CD4-positive, alpha-beta T cell treated with Interleukin-17A for 4 hours (primary cell): ENCODE measurements around the gene AFDN.
"Not testable (repeated sequence)": the region's sequence is repeated elsewhere in the genome, so short reads cannot be mapped to it uniquely, and the experiment has no call there.

Source experiments
- DNase-seq: peaks from one replicate; pipeline ENCODE4 v3.0.0-alpha.2; 2020; ENCODE audit warnings: mixed read lengths

AFDN gene

GRCh38 chr6:167960579-167960978 is 133.9 kb downstream of the AFDN start:
- DNase-seq: no peak

GRCh38 chr6:167962711-167963110 is 136.0 kb downstream of the AFDN start:
- no peak for DNase-seq

- no peak for DNase-seq
Observed at GRCh38 chr6:167963589-167964057, 136.9 kb downstream of the AFDN start.

- DNase-seq: no peak
Observed at GRCh38 chr6:167965592-167966539, 139.2 kb downstream of the AFDN start.

- DNase-seq: no peak
Observed at GRCh38 chr6:167966540-167966905, 139.8 kb downstream of the AFDN start.

GRCh38 chr6:167968091-167968490 is 141.4 kb downstream of the AFDN start:
- DNase-seq: no peak

- DNase-seq: no peak
Observed at GRCh38 chr6:167970230-167970629, 143.5 kb downstream of the AFDN start.

DNA sequence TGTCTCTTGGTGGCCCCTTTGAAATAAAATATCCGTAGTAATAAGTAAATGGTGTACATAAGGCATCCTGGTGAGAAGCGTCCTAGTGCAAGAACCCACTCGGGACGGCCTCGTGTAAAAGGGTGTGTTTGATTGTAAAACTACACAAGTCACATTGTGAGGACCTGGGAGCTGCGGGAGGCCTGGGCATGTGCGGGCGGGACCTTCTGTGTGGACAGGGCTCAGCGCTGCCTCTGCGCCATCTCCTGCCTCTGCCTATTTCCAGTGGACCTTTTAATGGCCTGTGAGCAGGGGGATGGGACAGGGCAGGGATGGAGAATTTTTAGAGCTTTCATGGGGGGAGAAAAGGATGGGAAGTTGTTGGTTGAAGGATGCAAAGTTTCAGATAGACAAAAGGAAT is 145.5 kb downstream of the AFDN start:
- no peak for DNase-seq

DNA sequence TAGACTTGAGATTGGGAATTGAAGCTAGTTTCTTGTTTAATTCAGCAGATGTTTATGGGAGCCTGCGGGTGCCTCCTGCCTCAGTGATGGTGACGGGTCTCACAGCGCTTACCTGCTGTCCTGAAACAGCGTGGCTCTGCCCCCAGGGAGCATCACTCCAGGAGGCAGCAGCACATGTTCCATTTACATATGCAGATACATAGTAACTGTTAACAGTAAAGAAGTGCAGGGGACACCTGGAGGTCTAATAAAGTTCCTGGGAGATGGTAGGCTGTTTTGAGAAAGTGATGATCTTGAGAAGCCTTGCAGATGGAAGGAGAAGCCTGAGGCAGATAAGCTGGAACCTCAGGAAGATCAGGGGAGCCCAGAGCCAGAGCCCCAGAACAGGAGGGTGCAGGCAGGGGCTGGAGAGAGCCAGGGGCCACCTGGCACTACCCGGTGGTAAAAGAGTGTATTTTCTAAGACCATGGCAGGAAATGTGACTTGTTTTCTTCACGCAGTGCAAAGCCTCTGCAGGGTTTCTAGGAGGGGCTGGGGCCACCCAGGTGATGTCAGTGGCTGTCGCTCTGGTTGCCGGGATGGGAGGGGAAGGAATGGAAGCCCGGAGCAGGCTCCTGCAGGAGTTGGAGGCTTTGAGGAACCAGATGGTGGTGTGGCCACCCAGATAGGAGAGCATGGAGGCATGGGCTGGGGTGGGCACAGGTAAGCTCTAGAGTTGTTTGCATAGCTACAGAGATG is 146.6 kb downstream of the AFDN start:
- DNase-seq: no peak

GRCh38 chr6:167974640-167975344 is 148.1 kb downstream of the AFDN start:
- DNase-seq: no peak

GRCh38 chr6:167975458-167975857 is 148.7 kb downstream of the AFDN start:
- no peak for DNase-seq

- DNase-seq: not testable (repeated sequence)
Observed at GRCh38 chr6:167976116-167976657, 149.5 kb downstream of the AFDN start.

- DNase-seq: no peak
Observed at GRCh38 chr6:167976708-167977107, 150.0 kb downstream of the AFDN start.

- DNase-seq: no peak
Observed at GRCh38 chr6:167977717-167978467, 151.2 kb downstream of the AFDN start.

DNA sequence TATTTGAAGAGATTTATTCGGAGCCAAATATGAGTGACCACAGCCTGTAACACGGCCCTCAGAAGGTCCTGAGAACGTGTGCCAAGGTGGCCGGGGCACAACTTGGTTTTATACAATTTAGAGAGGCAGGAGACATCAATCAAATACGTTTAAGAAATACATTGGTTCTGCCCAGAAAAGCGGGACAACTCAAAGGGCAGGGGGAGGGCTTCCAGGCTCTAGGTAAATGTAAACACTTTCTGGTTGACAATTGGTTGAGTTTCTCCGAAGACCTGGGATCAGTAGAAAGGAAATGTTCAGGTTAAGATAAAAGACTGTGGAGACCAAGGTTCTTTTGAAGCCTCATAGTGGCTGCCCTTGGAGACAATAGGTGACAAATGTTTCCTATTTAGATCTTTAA is 151.9 kb downstream of the AFDN start:
- no peak for DNase-seq

DNA sequence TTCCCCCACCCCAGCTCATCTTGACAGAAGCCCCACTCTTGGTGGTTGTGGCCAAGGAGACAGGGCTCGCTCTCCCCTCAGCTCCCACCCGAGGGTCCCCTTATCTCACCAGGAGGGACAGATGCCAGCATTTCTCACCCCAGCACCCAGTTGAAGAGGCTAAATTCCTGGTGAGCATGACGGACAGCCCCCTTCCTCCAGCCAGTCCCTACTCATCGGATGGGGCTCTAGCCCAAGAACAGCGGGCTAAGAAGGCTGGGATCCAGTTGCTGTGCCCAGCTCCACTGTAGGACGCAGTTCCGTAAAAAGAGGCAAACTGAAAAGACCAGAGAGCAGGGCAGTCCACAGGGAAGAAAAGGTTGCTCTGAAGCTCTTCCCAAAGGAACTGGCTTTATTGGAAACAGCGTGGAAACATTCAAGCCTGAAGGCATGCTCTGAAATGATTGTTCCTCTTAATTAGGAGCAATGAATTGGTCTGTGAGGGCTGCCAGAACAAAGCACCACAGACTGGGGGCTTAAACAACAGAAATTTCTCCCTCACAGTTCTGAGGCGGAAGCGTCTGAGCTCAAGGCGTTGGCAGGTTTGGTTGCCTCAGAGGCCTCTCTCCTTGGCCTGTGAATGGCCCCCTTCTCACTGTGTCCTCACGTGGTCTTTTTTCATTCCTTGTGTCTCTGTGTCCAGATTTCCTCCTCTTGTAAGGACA is 152.9 kb downstream of the AFDN start:
- DNase-seq: no peak

GRCh38 chr6:167980911-167981580 is 154.3 kb downstream of the AFDN start:
- DNase-seq: no peak

DNA sequence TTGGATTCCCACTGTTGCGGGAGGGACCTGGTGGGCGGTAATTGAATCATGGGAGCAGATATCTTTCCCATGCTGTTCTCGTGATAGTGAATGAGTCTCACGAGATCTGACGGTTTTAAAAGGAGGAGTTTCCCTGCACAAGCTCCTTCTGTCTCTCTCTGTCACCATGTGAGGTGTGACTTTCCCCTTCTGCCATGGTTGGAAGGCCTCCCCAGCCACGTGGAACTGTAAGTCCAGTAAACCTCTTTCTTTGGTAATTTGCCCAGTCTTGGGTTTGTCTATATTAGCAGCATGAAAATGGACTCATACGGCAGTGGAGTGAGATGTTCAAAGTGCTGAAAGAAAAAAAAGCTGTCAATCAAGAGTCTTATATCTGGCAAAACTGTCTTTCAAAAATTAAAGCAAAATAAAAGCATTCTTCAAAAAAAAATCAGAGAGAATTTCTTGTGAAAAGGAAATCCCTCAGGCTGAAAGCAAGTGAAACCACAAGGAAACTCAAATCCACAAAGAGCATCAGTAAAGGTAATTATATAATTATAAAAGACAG is 155.3 kb downstream of the AFDN start:
- DNase-seq: no peak

DNA sequence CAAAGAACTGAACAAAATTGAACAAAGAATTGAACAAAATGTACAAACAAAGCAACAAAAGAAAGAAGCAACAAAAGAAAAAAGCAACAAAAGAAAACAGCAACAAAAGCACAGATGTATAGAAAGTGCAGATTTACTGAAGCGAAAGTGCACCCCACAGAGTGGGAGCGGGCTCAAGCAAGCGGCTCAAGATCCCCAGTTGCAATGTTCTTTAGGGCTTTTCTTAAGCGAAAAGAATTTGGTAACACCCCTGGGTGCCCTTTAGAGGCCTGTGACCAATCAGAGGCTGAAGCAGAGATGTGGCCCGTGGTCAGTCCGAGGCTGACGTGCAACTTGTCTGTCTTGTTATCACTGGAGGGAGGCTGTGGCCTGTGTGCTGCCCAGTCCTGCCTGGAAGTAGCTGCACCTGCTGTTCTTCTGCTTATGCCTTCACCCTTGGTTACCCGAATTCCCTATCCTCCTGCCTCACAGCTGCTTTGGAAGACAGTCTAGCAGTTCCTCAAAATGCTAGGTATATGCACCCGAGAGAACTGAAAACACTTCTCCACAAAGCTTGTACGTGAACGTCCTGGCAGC is 157.5 kb downstream of the AFDN start:
- no peak for DNase-seq

- no peak for DNase-seq
Observed at GRCh38 chr6:167984876-167985604, 158.3 kb downstream of the AFDN start.
